ENCODE results near the gene ARHGAP15.

- TF ChIP-seq POLR2A (IDR thresholded peaks at IDR 0.05): no peak
- TF ChIP-seq CTCF (IDR thresholded peaks at IDR 0.05): no peak
- no peak for TF ChIP-seq EP300 (IDR thresholded peaks at IDR 0.05)
- no peak for TF ChIP-seq POLR2AphosphoS5 (IDR thresholded peaks at IDR 0.05)
Measured at GRCh38 chr2:143702931-143703330, 573.7 kb downstream of the ARHGAP15 start.

Data from suprapubic skin (tissue), 4 donors.